ENCODE measurements around the gene PRR20A.

DNA sequence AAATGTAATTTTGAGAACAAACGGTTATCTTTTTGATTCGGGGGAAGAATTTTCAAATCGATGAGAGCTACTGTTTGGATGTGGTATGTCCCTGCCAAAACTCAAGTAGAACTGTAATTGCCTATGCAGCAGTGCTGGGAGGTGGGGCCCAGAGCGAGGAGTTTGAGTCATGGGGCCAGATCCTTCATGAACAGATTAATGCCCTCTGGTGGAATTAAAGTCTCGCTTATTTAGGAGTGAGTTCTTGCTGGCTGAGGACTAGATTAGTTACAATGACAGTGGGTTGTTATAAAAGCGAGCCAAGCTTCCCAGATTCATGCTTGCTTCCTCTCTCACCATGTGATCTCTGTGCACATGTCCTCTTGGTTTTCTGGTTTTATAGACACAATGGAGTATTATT, 11.8 kb upstream of the PRR20A start:
- TF ChIP-seq CTCF (conservative IDR thresholded peaks at IDR 0.05 in 1 of 2, IDR thresholded peaks at IDR 0.05 in 1 of 2; ENCODE audit: extremely low read depth in 1 of 2, insufficient read depth in 1 of 2, low read depth in 1 of 2, low read length in 2 of 2) (no peak), EZH2 (IDR thresholded peaks at IDR 0.05; ENCODE audit: borderline replicate concordance, low read length) (no peak)

Data from mammary epithelial cell (primary cell).